ENCODE measurements around the gene GMPPB.

DNA sequence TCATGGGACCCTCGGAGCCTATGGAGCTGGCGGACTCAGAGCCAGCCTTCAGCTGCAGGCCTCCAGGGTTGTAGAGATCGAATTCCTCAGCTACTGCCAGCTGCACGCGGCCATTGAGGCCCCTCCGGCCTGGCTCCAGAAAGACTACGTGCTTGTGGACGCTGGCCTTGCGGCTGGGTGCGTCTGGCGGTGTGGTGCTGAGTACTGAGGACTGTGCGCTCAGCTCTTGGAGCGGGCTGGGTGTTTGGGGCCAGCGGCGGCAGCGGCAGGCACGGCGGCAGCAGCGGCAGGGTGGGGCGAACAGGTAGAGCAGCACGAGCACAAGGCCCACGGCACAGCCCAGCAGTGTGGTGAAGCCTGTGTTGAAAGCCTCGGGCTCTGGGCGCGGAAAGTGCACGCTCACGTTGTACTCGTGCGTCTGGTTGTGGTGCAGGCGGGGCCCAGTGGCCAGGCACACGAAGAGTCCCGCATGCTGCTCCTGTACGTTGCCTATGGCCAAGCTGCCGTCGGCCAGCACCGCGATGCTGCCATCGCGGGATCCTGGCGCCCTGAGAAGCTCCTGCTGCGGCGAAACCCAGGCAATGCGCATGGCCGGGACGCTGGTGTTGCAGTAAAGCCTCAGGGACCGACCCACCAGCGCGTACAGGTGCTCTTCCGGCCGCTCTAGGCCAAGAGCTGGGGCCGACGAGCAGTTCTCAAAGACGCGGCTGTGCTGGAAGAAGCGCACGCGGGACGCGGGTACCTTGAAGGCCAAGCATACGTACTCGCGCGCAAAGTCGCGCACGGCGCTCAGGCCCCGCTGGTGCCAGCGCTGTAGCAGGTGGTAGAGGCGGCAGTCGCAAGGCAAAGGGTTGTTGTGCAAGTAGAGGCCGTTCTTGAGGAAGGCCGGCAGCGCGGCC lies 5.5 kb downstream of the GMPPB start:
- TF ChIP-seq, protein P1, sequence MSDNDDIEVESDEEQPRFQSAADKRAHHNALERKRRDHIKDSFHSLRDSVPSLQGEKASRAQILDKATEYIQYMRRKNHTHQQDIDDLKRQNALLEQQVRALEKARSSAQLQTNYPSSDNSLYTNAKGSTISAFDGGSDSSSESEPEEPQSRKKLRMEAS (IDR thresholded peaks at IDR 0.05), result no peak
- no peak for TF ChIP-seq EGR1 (IDR thresholded peaks at IDR 0.05; ENCODE audit: low read depth in 2 of 2)
- TF ChIP-seq, protein P2, sequence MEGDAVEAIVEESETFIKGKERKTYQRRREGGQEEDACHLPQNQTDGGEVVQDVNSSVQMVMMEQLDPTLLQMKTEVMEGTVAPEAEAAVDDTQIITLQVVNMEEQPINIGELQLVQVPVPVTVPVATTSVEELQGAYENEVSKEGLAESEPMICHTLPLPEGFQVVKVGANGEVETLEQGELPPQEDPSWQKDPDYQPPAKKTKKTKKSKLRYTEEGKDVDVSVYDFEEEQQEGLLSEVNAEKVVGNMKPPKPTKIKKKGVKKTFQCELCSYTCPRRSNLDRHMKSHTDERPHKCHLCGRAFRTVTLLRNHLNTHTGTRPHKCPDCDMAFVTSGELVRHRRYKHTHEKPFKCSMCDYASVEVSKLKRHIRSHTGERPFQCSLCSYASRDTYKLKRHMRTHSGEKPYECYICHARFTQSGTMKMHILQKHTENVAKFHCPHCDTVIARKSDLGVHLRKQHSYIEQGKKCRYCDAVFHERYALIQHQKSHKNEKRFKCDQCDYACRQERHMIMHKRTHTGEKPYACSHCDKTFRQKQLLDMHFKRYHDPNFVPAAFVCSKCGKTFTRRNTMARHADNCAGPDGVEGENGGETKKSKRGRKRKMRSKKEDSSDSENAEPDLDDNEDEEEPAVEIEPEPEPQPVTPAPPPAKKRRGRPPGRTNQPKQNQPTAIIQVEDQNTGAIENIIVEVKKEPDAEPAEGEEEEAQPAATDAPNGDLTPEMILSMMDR (IDR thresholded peaks at IDR 0.05; ENCODE audit: low read depth, low read length, missing input control), result no peak
- TF ChIP-seq, protein P3, sequence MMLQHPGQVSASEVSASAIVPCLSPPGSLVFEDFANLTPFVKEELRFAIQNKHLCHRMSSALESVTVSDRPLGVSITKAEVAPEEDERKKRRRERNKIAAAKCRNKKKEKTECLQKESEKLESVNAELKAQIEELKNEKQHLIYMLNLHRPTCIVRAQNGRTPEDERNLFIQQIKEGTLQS (IDR thresholded peaks at IDR 0.05), result no peak
- TF ChIP-seq RAD21 (IDR thresholded peaks at IDR 0.05), result no peak
- no peak for TF ChIP-seq JUND (IDR thresholded peaks at IDR 0.05)
- no peak for TF ChIP-seq GABPA (IDR thresholded peaks at IDR 0.05 in 1 of 2, conservative IDR thresholded peaks at IDR 0.05 in 1 of 2)
- no peak for TF ChIP-seq TAF1 (conservative IDR thresholded peaks at IDR 0.05)
- TF ChIP-seq SP1 (IDR thresholded peaks at IDR 0.05), result no peak
- TF ChIP-seq HNF4G (IDR thresholded peaks at IDR 0.05), result no peak
- TF ChIP-seq YY1 (IDR thresholded peaks at IDR 0.05), result no peak
- TF ChIP-seq, protein P4, sequence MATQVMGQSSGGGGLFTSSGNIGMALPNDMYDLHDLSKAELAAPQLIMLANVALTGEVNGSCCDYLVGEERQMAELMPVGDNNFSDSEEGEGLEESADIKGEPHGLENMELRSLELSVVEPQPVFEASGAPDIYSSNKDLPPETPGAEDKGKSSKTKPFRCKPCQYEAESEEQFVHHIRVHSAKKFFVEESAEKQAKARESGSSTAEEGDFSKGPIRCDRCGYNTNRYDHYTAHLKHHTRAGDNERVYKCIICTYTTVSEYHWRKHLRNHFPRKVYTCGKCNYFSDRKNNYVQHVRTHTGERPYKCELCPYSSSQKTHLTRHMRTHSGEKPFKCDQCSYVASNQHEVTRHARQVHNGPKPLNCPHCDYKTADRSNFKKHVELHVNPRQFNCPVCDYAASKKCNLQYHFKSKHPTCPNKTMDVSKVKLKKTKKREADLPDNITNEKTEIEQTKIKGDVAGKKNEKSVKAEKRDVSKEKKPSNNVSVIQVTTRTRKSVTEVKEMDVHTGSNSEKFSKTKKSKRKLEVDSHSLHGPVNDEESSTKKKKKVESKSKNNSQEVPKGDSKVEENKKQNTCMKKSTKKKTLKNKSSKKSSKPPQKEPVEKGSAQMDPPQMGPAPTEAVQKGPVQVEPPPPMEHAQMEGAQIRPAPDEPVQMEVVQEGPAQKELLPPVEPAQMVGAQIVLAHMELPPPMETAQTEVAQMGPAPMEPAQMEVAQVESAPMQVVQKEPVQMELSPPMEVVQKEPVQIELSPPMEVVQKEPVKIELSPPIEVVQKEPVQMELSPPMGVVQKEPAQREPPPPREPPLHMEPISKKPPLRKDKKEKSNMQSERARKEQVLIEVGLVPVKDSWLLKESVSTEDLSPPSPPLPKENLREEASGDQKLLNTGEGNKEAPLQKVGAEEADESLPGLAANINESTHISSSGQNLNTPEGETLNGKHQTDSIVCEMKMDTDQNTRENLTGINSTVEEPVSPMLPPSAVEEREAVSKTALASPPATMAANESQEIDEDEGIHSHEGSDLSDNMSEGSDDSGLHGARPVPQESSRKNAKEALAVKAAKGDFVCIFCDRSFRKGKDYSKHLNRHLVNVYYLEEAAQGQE (IDR thresholded peaks at IDR 0.05), result no peak
- TF ChIP-seq NR2F2 (IDR thresholded peaks at IDR 0.05), result no peak
- TF ChIP-seq HNF4A (conservative IDR thresholded peaks at IDR 0.05), result no peak

Data from liver (tissue), 3 donors.